Kidney (tissue), 22 donors: Measurements from ENCODE around the gene GLIPR1L1. TPM values are rescaled to one million over a fixed set of nuclear protein-coding genes. Genes with fewer than 3 reads are reported as not detected.

Experiments used
- DNase-seq, 5 donors: peaks; one replicate each; pipeline ENCODE4 v3.0.0-alpha.2; 2013 to 2020
- FAIRE-seq: peaks from 2 replicates; lab custom pipeline; 2012; peaks lifted over from hg19 to GRCh38; lab: Jason Lieb, UNC
- H3K27ac ChIP-seq, 2 donors: one replicate each; pipeline ENCODE4 v1.7.0; 2013; ENCODE audit warnings: low read depth in 2 of 2, low read length in 2 of 2, inconsistent platforms in 1 of 2
- H3K27me3 ChIP-seq: one replicate; pipeline ENCODE4 v1.7.1; 2013; ENCODE audit warnings: low read length, inconsistent platforms; ENCODE audit not compliant: control insufficient read depth, insufficient read depth
- H3K36me3 ChIP-seq, 3 donors: one replicate each; pipeline versions ENCODE4 v1.7.0 to v1.7.1; 2013; ENCODE audit warnings: low read length in 3 of 3, control low read depth in 1 of 3, inconsistent platforms in 1 of 3; ENCODE audit not compliant: insufficient read depth in 3 of 3, control insufficient read depth in 2 of 3
- H3K4me1 ChIP-seq, 3 donors: one replicate each; pipeline versions ENCODE4 v1.7.0 to v1.7.1; 2013; ENCODE audit warnings: low read length in 3 of 3, inconsistent platforms in 1 of 3, low read depth in 1 of 3; ENCODE audit not compliant: control insufficient read depth in 2 of 3, insufficient read depth in 2 of 3
- H3K4me3 ChIP-seq, 3 donors: one replicate each; pipeline versions ENCODE4 v1.7.0 to v1.8.1; 2013; ENCODE audit warnings: low read length in 3 of 3, control low read depth in 1 of 3, inconsistent platforms in 1 of 3
- H3K9ac ChIP-seq, 3 donors: one replicate each; pipeline versions ENCODE4 v1.7.0 to v1.7.1; 2013; ENCODE audit warnings: low read length in 3 of 3, control low read depth in 1 of 3, inconsistent platforms in 1 of 3
- H3K9me3 ChIP-seq, 3 donors: one replicate each; pipeline versions ENCODE4 v1.7.0 to v1.7.1; 2013; ENCODE audit warnings: low read length in 3 of 3, control low read depth in 1 of 3, inconsistent platforms in 1 of 3; ENCODE audit not compliant: control insufficient read depth in 2 of 3, insufficient read depth in 1 of 3
- intact Hi-C: fragments of 100-400 bp; cut with DNase I; formaldehyde crosslinking; loops from one replicate; pipeline ENCODE4 v1.11.1; 2022
- long read RNA-seq, 10 donors: library from polyadenylated mRNA in 1 of 10; unstranded in 1 of 10; transcript quantifications; one replicate each; pipeline ENCODE4 v2.0.0 and lab custom pipeline, GENCODE V29; 2021 to 2026
- polyA plus RNA-seq: library from polyadenylated mRNA; stranded (reverse); fragments of 350-450 nt; fragmentation: Illumina TruSeq; extraction: RNeasy Lipid Tissue Mini Kit (QIAGEN cat#74804); gene quantifications from one replicate; pipeline ENCODE4 v1.2.3, GENCODE V29; 2014; ENCODE audit warnings: low read depth, low replicate concordance; ENCODE audit not compliant: insufficient read depth
- total RNA-seq: library from RNA; stranded (reverse); fragmentation: NEBNext Ultra II Directional; extraction: Animal tissue kit (Norgen Biotek cat#: 25700); gene quantifications from one replicate; pipeline ENCODE4 v1.2.1, GENCODE V29; 2021
- TF ChIP-seq, protein P1 (sequence below): IDR thresholded peaks from 3 replicates; pipeline ENCODE4 v1.5.1; 2012; ENCODE audit warnings: mild to moderate bottlenecking, moderate library complexity, borderline replicate concordance; ENCODE audit not compliant: insufficient read depth; ENCODE audit errors: extremely low read depth
- donor health status: control.
- donor health status: control.
- donor health status: control.
- donor health status: control.
- donor health status: control.
- donor health status: DM: yes; HTN: yes; CAD: no.
- donor health status: Normal renal cell carcinoma (clear cell type).

Gene GLIPR1L1
- not detected for total RNA-seq
- not detected for polyA plus RNA-seq
- long read RNA-seq, donor 1: 0 reads
- long read RNA-seq, donor 2: 0 reads
- long read RNA-seq, donor 3: 0 reads
- long read RNA-seq, donor 4: 0 reads
- long read RNA-seq, donor 5: 0 reads
- long read RNA-seq, donor 6: 0 reads
- long read RNA-seq, donor 7, partial matches to known transcripts: 0 of 1 reads
- long read RNA-seq, donor 7, other reads (novel, unspliced or antisense): 1 of 1 reads
- long read RNA-seq, donor 8: 0 reads
- long read RNA-seq, donor 9: 0 reads
- long read RNA-seq, donor 10: 0 reads

GRCh38 chr12:75334384-75335030, at the start of gene GLIPR1L1:
Gene GLIPR1L1, plus strand, starts transcription at chr12:75334670. Its CDS starts 59 bp downstream, at chr12:75334729.
- Histone ChIP-seq H3K36me3 (no peaks in the 10 kb centered on the region), H3K27ac (no peak within 1 kb of the TSS), H3K9me3 (no peaks in the 10 kb centered on the region), H3K4me1 (peaks cover 0 to 6% (median 0%) of the 10 kb centered on the region in 3 donors), H3K4me3 (peak within 1 kb of the TSS; percentile 40 to 75 (median 68)), H3K27me3 (no peaks in the 10 kb centered on the region), H3K9ac (peak within 1 kb of the TSS in 1 of 3 donors; percentile 59)
- DNase-seq (peak; percentile 90 to 96 (median 93)), FAIRE-seq (peak; percentile 60)
- intact Hi-C loops: no loop called here
- TF ChIP-seq, protein P1, sequence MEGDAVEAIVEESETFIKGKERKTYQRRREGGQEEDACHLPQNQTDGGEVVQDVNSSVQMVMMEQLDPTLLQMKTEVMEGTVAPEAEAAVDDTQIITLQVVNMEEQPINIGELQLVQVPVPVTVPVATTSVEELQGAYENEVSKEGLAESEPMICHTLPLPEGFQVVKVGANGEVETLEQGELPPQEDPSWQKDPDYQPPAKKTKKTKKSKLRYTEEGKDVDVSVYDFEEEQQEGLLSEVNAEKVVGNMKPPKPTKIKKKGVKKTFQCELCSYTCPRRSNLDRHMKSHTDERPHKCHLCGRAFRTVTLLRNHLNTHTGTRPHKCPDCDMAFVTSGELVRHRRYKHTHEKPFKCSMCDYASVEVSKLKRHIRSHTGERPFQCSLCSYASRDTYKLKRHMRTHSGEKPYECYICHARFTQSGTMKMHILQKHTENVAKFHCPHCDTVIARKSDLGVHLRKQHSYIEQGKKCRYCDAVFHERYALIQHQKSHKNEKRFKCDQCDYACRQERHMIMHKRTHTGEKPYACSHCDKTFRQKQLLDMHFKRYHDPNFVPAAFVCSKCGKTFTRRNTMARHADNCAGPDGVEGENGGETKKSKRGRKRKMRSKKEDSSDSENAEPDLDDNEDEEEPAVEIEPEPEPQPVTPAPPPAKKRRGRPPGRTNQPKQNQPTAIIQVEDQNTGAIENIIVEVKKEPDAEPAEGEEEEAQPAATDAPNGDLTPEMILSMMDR: peak; percentile 91

DNA sequence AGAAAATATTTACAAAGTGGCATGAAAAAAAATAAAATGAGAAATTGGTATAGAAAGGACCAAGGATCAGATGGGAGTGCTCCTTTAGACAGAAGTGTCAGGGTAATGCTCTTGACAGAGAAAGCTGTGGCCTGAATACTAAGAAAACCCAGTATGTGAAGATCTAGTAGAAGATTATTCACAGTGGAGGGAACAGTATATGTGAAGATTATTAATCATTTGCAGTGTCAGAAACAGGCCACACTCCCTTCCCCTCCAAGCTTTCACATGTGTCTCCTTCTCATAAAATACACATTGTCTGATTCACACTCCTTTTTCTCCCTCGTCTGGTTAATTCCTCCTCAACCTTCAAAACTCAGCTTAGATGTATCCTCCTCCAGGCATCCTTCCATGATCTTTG, 45.6 kb upstream of the GLIPR1L1 start:
- Histone ChIP-seq H3K9me3 (no peaks in the 10 kb centered on the region), H3K4me1 (no peaks in the 10 kb centered on the region), H3K27me3 (no peaks in the 10 kb centered on the region), H3K4me3 (no peak overlapping the region), H3K36me3 (no peaks in the 10 kb centered on the region), H3K9ac (no peak overlapping the region), H3K27ac (no peak overlapping the region)
- DNase-seq (peak in 1 of 5 donors; percentile 4), FAIRE-seq (no peak)
- intact Hi-C loops: no loop called here
- TF ChIP-seq, protein P1: no peak

- TF ChIP-seq, protein P1: no peak
- peak; percentile 62 for FAIRE-seq
- DNase-seq: peak in 2 of 5 donors; percentile 32 to 40
- intact Hi-C loops: no loop called here
- Histone ChIP-seq H3K36me3 (no peaks in the 10 kb centered on the region), H3K9ac (no peak overlapping the region), H3K9me3 (no peaks in the 10 kb centered on the region), H3K27me3 (no peaks in the 10 kb centered on the region), H3K4me1 (no peaks in the 10 kb centered on the region), H3K27ac (no peak overlapping the region), H3K4me3 (no peak overlapping the region)
These were observed 44.7 kb upstream of the GLIPR1L1 start for GRCh38 chr12:75289753-75290152.
